ENCODE measurements around the gene METTL26. TPM values are rescaled to one million over a fixed set of nuclear protein-coding genes. Genes with fewer than 3 reads are reported as not detected.
A peak's percentile ranks its signal among the peaks of the same experiment; 100 is the strongest.

The METTL26 gene
- total and polyA plus RNA-seq, 9 of the 15 experiments (the other 6 are each of a cell fraction or from before 2014, with no cell fraction given) = 7.3 to 262 (median 80.9) TPM

DNA sequence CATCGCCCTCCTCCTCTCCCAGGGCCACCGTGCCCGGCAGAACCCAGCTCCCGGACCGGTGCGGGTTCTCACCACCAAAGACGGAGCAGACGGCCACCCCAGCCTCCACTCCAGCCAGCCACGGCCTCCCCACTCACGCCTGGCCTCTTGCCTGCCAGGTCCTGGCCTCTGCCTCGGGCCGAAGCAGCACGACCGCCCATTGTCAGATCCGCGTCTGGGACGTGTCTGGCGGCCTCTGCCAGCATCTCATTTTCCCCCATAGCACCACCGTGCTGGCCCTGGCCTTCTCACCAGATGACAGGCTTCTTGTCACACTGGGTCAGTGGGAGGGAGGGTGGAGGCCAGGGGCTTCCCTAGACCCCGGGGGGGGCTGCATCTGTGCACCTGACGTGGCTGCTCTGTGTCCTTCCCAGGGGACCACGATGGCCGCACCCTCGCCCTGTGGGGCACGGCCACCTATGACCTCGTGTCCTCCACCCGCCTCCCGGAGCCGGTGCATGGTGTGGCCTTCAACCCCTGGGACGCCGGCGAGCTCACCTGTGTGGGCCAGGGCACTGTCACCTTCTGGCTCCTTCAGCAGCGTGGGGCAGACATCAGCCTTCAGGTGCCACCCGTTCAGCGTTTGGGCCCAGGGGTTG lies 25.2 kb upstream of the METTL26 start (continued):
- TF ChIP-seq VEZF1 (CRISPR knock-in tag; IDR thresholded peaks at IDR 0.05) = peak; percentile 65; the same call in 1 of the 2 replicates
- TF ChIP-seq ZNF239 (CRISPR knock-in tag; IDR thresholded peaks at IDR 0.05) = no peak
- no peak for TF ChIP-seq ZNF41 (CRISPR knock-in tag; conservative IDR thresholded peaks at IDR 0.05)
- TF ChIP-seq KAT8 (IDR thresholded peaks at IDR 0.05; ENCODE audit: low read depth) = no peak
- TF ChIP-seq ZFP30 (CRISPR knock-in tag; IDR thresholded peaks at IDR 0.05; ENCODE audit: borderline replicate concordance) = no peak
- peak; percentile 72; the same call in 1 of the 2 replicates for TF ChIP-seq HDGF (IDR thresholded peaks at IDR 0.05)
- TF ChIP-seq NR2F6 (CRISPR knock-in tag; IDR thresholded peaks at IDR 0.05) = no peak
- TF ChIP-seq CAMTA2 (CRISPR knock-in tag; conservative IDR thresholded peaks at IDR 0.05) = no peak
- no peak for TF ChIP-seq GATAD2B (IDR thresholded peaks at IDR 0.05; ENCODE audit: borderline replicate concordance)
- TF ChIP-seq ZBTB34 (CRISPR knock-in tag; IDR thresholded peaks at IDR 0.05) = no peak
- TF ChIP-seq, protein P1, sequence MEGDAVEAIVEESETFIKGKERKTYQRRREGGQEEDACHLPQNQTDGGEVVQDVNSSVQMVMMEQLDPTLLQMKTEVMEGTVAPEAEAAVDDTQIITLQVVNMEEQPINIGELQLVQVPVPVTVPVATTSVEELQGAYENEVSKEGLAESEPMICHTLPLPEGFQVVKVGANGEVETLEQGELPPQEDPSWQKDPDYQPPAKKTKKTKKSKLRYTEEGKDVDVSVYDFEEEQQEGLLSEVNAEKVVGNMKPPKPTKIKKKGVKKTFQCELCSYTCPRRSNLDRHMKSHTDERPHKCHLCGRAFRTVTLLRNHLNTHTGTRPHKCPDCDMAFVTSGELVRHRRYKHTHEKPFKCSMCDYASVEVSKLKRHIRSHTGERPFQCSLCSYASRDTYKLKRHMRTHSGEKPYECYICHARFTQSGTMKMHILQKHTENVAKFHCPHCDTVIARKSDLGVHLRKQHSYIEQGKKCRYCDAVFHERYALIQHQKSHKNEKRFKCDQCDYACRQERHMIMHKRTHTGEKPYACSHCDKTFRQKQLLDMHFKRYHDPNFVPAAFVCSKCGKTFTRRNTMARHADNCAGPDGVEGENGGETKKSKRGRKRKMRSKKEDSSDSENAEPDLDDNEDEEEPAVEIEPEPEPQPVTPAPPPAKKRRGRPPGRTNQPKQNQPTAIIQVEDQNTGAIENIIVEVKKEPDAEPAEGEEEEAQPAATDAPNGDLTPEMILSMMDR (IDR thresholded peaks at IDR 0.05 in 2 of 3, conservative IDR thresholded peaks at IDR 0.05 in 1 of 3; ENCODE audit: insufficient read depth in 2 of 3, low read depth in 1 of 3, low read length in 3 of 3) = peak in 1 of 3 experiments; percentile 24; a peak in 1 of 6 replicates
- peak in 1 of 2 experiments; percentile 12; a peak in 1 of 4 replicates for TF ChIP-seq MNT (conservative IDR thresholded peaks at IDR 0.05)
- TF ChIP-seq ZNF699 (CRISPR knock-in tag; IDR thresholded peaks at IDR 0.05; ENCODE audit: insufficient replicate concordance) = no peak
- 0 out of 2 replicates have a peak, but pooled peaks have one; percentile 15 for TF ChIP-seq CBFB (CRISPR knock-in tag; IDR thresholded peaks at IDR 0.05)
